NCI-H2196 treated with DMSO at 0.1 percent for 48 hours (cell line): ENCODE data around the gene OCA2.

Source experiments
- DNase-seq: peaks from one replicate; lab custom pipeline; 2025; ENCODE audit not compliant: unreplicated experiment; lab: John Stamatoyannopoulos, UW

Gene OCA2

GRCh38 chr15:28004143-28005003, 94.7 kb downstream of the OCA2 start:
- no peak for DNase-seq

GRCh38 chr15:28003302-28004037, 95.6 kb downstream of the OCA2 start:
- no peak for DNase-seq

GRCh38 chr15:28002867-28003266, 96.2 kb downstream of the OCA2 start:
- no peak for DNase-seq

GRCh38 chr15:28002136-28002861, 96.8 kb downstream of the OCA2 start:
- no peak for DNase-seq

- DNase-seq, result no peak
These were observed 97.5 kb downstream of the OCA2 start for GRCh38 chr15:28001641-28002040.

GRCh38 chr15:27993996-27994780, 104.9 kb downstream of the OCA2 start:
- no peak for DNase-seq

GRCh38 chr15:27993544-27993943, 105.6 kb downstream of the OCA2 start:
- DNase-seq, result no peak

- no peak for DNase-seq
These were observed 108.3 kb downstream of the OCA2 start for GRCh38 chr15:27990521-27991515.

- no peak for DNase-seq
These were observed 109.3 kb downstream of the OCA2 start for GRCh38 chr15:27989838-27990237.

GRCh38 chr15:27989427-27989826, 109.7 kb downstream of the OCA2 start:
- DNase-seq, result no peak

- no peak for DNase-seq
These were observed 114.0 kb downstream of the OCA2 start for GRCh38 chr15:27985099-27985498.

GRCh38 chr15:27983496-27983895, 115.6 kb downstream of the OCA2 start:
- no peak for DNase-seq

GRCh38 chr15:27977696-27978095, 121.4 kb downstream of the OCA2 start:
- DNase-seq, result no peak

GRCh38 chr15:27973886-27974285, 125.2 kb downstream of the OCA2 start:
- no peak for DNase-seq

- no peak for DNase-seq
These were observed 128.3 kb downstream of the OCA2 start for GRCh38 chr15:27970661-27971392.

- DNase-seq, result no peak
These were observed 131.6 kb downstream of the OCA2 start for GRCh38 chr15:27967541-27967940.

- DNase-seq, result no peak
These were observed 133.6 kb downstream of the OCA2 start for GRCh38 chr15:27965546-27965945.

- DNase-seq, result no peak
These were observed 137.3 kb downstream of the OCA2 start for GRCh38 chr15:27961801-27962200.
